GM18870 (cell line): ENCODE data around the gene HEXIM2.

ENCODE experiments used
- ATAC-seq: cut with Tn5 transposase; IDR thresholded peaks from one replicate; pipeline ENCODE4 v1.9.1; 2021; ENCODE audit warnings: moderate library complexity; ENCODE audit not compliant: unreplicated experiment

Gene HEXIM2

GRCh38 chr17:45143767-45144198 is 17.9 kb upstream of the HEXIM2 start:
- ATAC-seq = no peak

- ATAC-seq = no peak
These were observed 17.3 kb upstream of the HEXIM2 start for GRCh38 chr17:45144199-45145034.

GRCh38 chr17:45145035-45145389 is 16.7 kb upstream of the HEXIM2 start:
- no peak for ATAC-seq

- ATAC-seq = no peak
These were observed 15.5 kb upstream of the HEXIM2 start for GRCh38 chr17:45146166-45146565.

- no peak for ATAC-seq
These were observed 15.1 kb upstream of the HEXIM2 start for GRCh38 chr17:45146592-45146889.

- ATAC-seq = no peak
These were observed 14.6 kb upstream of the HEXIM2 start for GRCh38 chr17:45146890-45147580.

GRCh38 chr17:45147581-45148182 is 14.0 kb upstream of the HEXIM2 start:
- no peak for ATAC-seq

- ATAC-seq = peak; percentile 44
These were observed 13.3 kb upstream of the HEXIM2 start, which contains the start of gene HEXIM1 for GRCh38 chr17:45148183-45149036. TSS of gene HEXIM1 (plus strand) at chr17:45148475. CDS start at chr17:45149191, 716 bp downstream.

- ATAC-seq = no peak
These were observed 12.5 kb upstream of the HEXIM2 start for GRCh38 chr17:45149037-45149668.

- no peak for ATAC-seq
These were observed 11.7 kb upstream of the HEXIM2 start for GRCh38 chr17:45149669-45150664.

GRCh38 chr17:45150911-45151809 is 10.5 kb upstream of the HEXIM2 start:
- no peak for ATAC-seq

- ATAC-seq = no peak
These were observed 6.6 kb upstream of the HEXIM2 start for GRCh38 chr17:45155029-45155428.

- ATAC-seq = no peak
These were observed 6.2 kb upstream of the HEXIM2 start for GRCh38 chr17:45155483-45155882.

- ATAC-seq = no peak
These were observed 5.4 kb upstream of the HEXIM2 start for GRCh38 chr17:45156242-45156641.

GRCh38 chr17:45160447-45161287 is 1.0 kb upstream of the HEXIM2 start:
- peak; percentile 5 for ATAC-seq

- ATAC-seq = no peak
These were observed 481 bp downstream of the HEXIM2 start for GRCh38 chr17:45162025-45162687.

GRCh38 chr17:45164734-45165269 is 3.1 kb downstream of the HEXIM2 start:
- ATAC-seq = no peak
